OCI-LY1 (cell line): ENCODE measurements around the gene OR6C74.

Experiments used
- EZH2 ChIP-seq: fragments of 200-600 bp; sonication (generic), shearing (Covaris generic); IDR thresholded peaks from 2 replicates; pipeline ENCODE4 v1.8.0; 2017; ENCODE audit warnings: borderline replicate concordance, mixed run types, mild to moderate bottlenecking, antibody characterized with exemption, low read length, moderate library complexity, mixed read lengths
- TF ChIP-seq, protein P1 (sequence below): fragments of 200-600 bp; sonication (generic), shearing (Covaris generic); IDR thresholded peaks from 2 replicates; pipeline ENCODE4 v1.5.1; 2017; ENCODE audit warnings: mild to moderate bottlenecking, antibody characterized with exemption, low read length, moderate library complexity, mixed read lengths

DNA sequence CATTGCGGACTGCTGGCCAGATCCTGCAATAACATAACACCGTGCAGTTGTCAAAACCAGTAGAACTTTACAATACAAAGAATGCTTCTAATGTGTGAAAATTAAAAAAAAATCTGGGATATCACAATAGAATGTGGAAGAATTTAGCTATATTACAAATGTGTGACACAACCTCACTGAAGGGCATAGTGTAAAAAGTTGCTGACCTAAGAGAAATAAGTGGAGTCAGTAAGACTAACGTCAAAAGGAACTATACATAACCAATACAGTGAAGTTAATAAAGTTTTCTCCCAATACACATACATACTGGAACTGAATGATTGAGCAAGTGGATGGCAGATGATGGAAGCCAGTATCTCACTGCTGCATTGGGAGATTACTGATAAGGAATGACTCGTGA is 12.4 kb downstream of the OR6C74 start:
- TF ChIP-seq, protein P1, sequence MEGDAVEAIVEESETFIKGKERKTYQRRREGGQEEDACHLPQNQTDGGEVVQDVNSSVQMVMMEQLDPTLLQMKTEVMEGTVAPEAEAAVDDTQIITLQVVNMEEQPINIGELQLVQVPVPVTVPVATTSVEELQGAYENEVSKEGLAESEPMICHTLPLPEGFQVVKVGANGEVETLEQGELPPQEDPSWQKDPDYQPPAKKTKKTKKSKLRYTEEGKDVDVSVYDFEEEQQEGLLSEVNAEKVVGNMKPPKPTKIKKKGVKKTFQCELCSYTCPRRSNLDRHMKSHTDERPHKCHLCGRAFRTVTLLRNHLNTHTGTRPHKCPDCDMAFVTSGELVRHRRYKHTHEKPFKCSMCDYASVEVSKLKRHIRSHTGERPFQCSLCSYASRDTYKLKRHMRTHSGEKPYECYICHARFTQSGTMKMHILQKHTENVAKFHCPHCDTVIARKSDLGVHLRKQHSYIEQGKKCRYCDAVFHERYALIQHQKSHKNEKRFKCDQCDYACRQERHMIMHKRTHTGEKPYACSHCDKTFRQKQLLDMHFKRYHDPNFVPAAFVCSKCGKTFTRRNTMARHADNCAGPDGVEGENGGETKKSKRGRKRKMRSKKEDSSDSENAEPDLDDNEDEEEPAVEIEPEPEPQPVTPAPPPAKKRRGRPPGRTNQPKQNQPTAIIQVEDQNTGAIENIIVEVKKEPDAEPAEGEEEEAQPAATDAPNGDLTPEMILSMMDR: no peak
- no peak for TF ChIP-seq EZH2
